Stimulated activated CD8-positive, alpha-beta memory T cell treated with anti-CD3 and anti-CD28 coated beads, Interleukin-4, amount 100 ng/mL, for 24 hours (primary cell): ENCODE data around the gene UPK1B.

Experiments
- DNase-seq: peaks from one replicate; pipeline ENCODE4 v3.0.0-alpha.2; 2020; ENCODE audit warnings: low read depth

Gene UPK1B

DNA sequence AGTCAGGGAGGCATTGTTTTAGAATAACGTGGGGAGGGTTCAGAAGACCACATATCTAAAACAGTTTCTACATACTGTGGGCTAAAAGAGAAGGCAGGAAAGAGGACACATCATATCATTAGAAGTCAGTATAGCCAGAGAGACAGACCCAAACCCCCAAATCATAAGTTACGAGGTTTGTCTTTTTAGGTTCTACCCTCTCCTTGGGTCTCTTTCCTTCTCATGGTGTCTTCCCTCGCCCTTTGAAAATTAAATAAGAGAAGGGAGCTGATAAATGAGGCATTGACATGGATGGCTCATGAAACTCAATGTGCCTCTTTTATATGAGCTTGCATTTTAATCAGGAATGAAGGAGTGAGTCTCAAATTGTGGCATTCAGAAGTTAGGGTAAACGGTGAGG is 3.4 kb downstream of the UPK1B start:
- DNase-seq = no peak

DNA sequence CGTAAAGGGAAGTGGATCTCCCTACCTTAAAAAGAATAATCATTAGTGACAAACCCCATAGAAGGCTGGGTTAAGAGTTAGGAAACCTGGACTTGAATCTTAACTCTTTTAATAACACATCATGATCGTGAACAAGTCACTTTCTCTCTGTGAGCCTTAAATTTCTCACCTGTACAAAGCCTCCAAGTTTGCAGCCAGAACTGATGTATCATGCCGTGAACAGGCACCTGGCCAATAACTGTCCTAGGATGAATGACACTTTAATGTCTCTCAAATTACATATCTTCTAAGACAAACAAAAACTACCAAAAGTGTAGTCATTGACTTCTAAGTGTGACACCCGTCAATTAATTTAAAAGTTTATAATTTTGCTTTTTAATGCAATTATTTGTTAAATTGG is 3.9 kb downstream of the UPK1B start:
- no peak for DNase-seq

DNA sequence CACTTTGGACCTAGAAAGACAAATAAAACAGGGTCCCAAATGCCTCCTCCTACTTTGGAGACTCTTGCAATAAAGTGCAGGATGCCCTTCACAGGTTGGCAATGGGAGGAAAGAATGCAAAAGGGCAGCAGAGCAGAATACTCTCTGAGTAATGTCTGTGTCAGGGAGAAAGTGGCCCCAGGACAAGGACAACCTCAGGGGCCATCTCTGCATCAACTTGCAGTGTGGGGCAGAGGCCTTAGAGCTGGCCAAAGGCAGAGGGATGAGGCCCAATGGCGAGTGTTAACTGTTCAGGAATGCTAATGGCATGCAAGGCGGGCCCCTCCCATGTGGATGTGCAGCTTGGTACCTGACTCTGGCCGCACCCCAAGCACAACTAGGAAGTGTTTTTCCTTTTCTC is 8.4 kb downstream of the UPK1B start:
- no peak for DNase-seq

DNA sequence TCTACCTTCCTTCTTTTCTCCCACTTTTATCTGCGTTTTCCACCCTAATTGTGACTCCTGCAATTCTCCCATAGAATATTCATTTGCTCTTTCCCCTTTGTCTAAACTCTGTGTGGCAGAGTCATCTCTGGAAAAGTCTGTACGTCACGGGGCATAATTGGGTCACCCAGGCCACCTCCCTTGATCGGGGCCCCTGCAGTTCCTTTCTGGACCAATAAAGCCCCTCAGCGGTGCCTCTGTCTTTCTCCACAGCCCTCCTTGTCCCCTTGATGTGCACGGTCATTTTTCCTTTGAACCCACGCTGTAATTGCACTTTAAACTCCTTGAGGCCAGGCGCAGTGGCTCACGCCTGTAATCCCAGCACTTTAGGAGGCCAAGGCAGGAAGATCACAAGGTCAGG is 10.7 kb downstream of the UPK1B start:
- DNase-seq = no peak

DNA sequence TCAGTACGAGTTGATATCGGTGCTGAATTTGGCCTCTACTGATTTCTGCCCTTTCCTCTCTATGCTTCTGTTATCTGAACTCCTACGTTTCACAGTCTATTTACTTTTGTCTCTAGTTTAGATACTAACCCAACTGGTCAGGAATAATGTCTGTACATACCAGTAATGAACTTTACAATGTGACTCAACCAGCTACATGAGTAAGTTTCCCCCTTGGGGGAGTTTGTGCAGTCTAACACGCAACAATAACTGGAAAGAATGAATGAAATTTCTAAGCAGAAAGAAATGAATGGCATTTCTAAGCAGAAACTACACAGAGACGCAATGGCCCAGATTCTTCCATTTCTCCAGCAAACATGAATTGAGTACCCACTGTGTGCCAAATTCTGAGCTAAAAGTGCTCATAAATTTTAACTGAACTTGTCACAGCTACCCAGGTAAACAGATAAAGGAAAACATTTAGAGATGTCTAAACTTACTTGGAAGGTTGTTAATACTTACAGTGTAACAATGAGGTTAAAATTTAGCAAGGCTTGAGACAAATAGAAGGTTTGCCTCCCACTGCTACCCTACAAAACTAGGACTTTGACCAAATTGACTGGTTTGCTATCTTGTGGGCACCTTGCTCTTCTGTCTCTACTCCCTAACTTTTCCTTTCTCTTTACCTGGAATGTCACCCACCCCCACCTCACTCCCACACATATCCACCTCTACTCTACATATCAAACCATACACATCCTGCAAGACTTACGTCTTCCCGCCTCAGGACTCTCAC is 11.6 kb downstream of the UPK1B start:
- no peak for DNase-seq

DNA sequence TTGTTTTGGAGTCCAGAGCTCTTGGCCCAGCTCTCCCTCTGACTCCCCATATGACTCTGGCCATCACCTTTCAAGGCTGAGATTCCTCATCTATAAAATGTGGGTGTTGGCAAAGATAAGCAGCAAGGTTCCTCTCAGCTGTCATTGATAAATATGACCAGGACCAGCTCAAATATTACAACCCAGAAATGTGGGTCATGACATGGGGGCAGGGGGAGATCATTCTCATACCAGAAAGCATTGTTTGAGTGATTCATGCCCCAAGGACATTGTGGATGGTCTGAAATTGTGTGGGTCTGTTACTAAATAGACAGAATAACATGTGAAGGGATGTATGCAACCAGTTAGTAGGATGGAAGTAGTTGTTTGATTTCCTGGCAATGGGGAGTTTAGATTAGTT is 13.9 kb downstream of the UPK1B start:
- DNase-seq = no peak

DNA sequence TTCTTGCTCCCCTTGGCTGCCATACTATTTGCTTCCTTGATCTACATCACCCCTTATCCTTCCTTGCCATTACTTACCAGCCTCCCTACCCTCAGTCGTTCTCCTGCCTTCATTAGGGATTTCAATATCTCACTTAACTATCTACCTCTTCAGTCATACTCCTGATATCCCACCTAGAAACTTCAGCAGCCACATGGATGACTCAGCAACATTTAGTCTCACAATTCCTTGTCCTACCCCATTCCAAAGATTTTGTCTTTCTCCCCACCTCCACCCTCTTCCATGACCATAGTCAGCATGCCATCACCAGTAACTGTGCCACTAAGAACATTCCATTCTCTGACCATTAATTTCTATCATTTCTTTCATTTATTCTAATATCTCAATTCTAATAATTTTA is 18.4 kb downstream of the UPK1B start:
- no peak for DNase-seq

DNA sequence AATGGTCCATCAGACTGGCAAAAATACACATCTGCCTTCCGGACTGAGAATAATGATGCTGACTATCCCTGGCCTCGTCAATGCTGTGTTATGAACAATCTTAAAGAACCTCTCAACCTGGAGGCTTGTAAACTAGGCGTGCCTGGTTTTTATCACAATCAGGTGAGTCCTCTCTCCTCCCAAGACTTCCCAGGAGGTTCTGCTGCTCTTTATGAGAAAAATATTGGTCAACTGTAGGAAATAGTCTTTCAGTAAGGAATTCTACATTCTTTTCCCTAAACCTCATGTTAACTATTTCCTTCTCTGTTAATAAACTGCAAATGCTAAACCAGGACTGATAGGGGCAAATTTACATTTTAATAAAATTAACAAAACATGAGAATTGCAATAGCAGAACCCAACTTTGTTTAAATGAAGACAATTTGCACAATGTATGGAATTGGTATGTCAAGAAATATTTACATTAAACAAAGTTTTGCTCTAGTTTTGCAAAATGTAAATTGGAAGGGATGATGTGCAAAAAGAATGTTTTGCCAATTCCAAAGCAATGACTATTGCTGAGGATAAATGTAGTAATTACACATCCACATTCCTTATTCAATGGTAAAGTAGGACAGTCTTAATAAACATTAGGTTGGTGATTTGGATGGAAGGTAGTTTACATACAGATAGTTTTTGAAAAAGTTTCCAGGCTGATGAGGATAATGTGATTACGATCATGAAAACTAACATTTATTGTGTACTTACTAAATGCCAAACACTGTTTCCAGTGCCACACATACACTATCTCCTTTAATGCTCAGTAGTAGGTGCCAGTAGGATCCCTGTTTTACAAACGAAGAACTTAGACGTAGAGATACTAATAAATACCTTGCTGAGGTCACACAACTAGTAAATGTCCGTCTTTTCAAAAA is 21.1 kb downstream of the UPK1B start:
- DNase-seq = no peak

DNA sequence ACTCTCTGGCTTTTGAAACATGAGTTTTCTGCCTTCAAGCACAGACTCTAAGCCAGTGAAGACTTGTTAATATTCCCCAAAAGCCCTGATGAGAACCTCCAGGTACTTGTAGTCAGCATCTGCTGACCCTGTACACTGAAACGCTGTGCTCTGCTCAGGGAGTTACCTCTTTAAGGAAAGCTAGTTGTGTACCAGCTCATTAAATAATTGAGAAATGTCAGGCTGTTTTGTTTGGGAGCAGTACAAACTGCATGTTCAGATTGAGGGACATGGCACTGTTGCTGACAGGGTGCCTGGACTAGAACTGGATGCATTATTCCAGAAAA is 21.7 kb downstream of the UPK1B start:
- no peak for DNase-seq

DNA sequence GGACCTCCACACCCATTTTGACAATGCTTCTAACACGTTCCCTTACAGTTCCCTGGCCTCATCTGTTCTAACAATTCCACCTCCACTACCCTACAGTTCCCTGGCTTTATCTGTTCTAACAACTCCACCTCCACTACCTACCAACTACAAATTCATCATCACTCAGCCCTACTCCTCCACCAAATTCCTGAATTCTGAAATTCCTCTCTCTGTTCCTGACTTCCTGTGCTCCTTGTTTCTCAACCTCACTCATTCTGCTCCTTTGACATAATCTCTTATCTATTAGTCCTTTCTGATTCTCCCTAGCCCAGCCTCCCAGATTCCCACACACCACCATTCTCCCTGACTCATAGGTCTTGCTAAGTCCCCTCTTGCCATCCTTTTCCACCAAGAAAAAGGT is 22.5 kb downstream of the UPK1B start:
- DNase-seq = no peak

DNA sequence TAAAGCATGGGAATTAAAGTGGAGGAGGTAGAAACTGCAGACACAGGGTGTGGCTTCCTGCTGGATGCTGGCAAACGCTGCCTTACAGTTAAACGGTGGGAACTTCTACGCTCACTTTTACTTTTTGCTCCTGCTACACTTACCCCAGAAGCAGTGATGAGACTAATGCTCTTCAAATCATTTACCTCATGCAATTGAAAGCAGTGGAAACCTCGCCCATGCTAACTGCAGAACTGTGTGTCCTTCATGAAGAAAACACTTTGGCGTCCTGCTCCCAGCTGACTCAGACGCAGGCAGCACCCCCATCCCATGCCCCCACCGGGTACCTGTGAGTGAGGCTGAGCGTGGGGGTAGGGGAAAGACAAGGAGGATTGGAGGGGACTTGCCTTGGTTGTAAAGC is 31.8 kb downstream of the UPK1B start:
- no peak for DNase-seq

DNA sequence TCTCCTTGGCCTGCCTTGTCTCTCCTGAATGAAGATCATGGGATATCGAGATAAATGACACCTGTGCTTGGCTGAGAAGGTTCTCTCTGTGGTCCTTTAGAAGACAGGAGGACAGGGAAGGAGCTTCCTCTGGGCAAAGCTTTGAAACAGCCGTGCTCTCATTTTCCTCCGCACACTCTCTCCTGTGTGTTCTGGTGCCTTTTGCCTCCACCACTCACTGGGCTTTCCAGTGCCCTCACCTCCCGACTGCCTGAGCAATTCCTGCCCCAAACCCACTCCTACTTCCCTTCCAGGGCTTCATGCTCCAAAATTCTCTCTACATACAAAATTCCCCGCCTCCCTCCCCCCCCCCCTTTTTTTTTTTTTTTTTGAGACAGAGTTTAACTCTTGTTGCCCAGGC is 32.3 kb downstream of the UPK1B start:
- DNase-seq = no peak

DNA sequence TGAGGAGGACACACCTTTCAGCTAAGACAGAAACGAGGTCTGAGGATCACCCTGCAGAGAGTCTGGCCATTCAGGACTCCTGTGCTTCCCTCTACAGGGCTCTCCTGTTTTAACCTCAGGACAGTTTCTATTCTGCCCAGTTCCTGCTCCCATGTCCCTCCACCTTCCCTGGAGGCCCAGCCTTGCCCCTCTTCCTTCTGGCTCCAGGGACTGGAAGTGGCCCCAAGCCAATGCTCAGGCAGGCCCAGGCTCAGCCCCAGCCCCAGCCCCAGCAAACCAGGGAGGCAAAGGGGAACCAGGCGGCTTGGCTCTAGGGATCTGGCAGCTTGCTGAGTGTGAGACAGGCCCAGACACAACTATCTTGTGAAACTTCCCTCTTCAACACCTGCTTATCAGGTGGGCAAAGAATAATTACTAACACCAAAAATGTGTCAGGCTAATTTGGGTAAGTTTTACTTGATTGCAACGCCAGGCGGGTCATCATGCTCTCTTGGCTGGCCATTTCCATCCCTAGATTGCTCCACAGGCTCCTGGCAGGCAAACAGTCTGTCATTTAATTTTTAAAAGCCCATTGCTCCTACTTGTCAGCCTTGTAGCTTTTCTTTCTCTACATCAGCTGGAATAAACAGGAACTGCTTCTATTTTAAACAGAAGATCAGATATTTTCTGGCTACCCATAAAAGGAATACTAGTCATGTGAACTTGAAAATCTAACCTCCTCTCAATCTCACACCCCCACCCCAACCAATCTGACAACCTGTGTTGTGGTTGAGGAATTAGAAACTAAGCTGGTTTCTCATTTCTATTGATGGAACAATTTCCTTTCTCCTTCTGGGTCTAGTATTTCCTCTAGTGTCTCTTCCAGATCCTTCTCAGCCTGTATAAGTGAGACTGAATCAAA is 33.5 kb downstream of the UPK1B start:
- DNase-seq = no peak

DNA sequence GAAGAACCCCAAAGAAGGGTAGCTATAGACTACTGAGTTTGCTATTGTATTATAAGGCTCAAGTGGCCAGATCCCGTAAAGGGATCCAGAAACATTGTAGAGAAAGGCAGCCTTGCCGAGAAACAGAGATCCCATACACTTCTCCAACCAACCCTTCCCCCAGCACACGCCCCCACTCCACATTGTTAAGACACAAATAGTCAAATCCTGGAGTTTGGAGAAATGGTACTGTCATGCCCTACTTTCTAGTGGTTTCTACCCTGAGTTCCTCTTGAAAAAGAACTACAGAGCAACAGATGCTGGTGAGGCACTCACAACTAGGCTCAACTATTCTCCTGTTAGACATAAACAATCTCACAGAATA is 34.1 kb downstream of the UPK1B start:
- no peak for DNase-seq

DNA sequence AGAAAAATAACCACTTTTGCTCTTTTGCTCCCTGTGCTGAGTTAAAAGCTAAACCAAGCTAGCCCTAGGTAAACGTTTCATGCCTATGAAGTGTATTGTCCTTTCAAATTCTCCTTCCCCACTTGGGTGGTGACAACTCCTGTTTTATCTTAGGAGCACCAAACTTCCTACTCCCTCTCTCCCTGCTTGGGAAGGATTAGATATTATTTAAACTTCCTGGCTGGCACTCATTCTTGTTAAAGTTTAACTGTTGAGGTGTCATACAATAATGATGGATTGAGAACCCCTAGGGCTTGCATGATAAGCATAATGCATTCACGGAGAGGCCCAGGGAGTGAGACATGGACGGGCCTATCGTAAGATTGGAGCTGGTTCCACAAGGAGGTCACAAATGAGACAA is 37.8 kb downstream of the UPK1B start:
- DNase-seq = no peak

DNA sequence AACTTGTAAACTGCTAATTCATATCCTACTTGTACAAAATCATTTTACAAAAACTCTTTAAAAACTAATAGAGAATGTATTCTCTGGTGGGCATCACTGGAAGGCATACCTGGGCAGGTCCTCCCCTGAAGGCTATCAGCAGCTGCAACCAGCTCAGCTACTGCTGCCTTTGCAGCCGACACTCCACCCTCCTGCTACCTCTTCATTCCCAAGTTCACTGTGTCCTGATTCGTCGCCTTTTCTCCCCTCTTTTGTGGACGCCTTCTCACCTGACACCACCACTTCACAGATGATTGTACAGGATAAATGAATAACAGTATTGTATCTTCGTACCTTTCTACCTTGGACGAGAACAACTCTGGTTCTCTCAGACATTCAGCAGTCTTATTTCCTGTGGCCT is 38.4 kb downstream of the UPK1B start:
- DNase-seq = no peak

DNA sequence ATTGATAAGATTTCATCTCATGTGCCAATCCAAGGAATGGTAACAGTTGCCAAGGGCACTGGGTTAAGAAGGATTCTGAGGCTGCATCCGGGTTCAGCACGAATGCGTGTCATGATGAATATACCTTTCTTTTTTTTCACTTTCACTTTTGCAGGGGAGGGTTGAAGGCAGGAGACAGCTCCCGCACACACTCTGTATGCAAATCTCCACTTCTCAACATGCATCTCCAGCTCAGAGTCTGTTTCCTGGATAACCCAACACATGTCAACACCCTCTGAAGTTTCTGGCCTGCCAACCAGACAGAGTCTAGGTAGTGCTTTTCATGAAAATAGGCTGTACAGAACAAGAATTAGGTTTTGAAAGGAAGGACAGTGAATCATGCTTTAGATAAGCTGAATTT is 45.7 kb downstream of the UPK1B start:
- no peak for DNase-seq

DNA sequence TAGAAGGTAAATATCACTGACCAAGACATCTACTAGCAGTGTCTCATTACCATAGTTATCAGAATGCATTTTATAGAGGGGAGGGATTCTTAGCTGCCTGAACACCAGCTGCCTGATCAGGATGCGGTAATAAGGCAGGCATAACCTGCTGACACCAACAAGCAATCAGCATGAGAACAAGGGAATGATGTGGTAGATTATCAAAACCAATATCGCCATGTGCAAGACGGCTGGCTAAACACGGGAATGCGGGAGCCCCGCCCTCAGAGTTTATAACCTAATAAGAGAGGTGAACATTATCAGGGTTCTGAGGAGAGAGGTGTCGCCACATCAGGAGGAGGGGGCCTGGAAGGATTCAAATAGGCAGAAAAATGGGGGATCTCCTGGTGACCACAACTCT is 46.8 kb downstream of the UPK1B start:
- DNase-seq = no peak

DNA sequence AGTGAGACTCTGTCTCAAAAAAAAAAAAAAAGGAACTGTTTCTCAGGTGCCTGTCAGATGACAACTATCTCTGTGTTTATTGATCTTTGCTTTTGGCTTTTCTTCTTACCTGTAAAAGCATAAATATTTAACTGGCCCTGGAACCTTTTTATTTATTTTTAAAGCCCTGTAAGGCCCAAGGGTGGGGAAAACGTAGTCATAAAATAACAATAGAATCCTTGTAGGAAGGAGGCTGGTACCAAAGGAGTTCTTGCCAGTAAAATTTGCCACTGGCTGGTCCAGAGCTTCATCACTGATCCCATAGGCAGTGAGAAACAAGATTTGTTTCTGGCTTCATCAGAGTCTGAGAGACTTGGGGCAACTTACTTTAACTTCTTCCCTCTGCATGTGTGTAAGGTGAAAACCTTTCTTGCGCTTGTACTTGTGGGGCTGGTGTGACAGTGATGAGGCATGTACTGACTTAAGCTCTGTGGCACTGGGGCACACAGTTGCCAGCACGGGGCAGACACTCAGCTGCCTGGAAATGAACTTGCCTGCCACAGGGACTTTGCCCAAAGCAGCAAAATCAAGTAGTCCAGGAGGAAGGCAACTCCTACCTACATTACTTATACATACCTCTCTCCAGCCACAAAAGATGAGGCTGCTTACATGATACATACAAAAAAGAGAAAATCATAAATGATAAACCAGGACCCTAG is 47.7 kb downstream of the UPK1B start:
- DNase-seq = no peak

DNA sequence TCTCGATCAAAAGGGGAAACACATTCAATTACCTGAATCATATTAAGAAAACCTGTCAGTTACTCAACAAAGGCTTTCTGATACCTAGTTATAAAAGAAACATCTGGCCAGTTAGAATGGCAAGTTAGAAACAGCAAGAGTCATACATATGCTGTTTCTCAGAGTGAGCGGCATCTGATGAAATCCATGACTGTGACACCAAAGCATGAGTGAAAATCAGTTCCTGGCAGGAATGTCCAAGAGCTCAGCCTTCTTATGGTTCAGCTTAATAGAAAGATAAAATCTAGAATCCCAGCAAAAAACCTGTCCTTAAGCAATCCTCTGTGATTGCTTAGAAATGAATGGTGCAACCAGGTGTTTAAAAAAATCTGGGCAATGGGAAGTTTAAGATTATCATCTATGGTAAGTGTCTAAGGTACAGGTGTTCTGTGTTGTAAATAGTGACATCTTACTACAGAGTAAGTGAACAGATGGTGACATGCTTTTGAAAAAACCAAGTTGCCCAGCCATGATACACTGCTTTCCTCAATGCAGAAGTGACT is 48.5 kb downstream of the UPK1B start:
- no peak for DNase-seq

DNA sequence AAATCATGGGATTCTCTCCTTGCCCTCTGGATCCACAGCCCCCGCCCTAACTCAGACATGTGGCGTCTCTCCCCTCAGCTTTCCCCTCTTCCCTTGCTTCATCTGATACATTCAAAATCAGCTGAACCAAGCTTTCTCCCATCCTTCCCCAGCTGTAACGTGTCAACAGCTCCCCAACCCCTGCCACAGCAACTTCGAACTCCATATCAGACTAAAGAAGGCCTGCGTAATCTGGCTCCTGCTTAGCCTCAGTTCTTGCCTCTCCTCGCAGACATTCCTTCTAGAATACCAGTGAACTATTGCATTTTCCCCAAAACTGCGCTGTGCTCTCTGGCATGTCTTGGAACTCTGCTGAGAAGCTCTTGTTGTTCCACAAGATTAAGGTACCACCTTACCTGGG is 49.0 kb downstream of the UPK1B start:
- no peak for DNase-seq

DNA sequence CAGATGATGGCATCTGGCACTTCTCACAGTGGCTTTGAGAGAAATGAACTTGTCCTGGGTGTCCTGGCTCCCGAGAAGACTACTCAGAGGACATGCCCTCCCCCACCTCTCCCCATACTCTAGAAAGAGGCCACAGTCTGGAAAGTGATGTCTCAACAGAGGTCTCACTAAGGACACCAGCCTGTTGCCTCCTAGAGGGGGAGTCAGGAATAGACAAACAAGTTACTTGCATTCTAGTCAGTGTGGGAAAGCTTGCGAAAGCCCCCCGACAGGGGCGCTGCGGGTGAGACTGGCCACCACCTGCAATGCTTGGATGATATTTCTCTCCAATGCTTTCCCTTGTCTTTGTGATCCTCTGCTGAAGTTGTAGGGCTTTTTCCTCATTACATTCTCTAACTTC is 50.1 kb downstream of the UPK1B start:
- no peak for DNase-seq
